ENCODE measurements around the gene CARS2.
"Not testable (repeated sequence)": the region's sequence is repeated elsewhere in the genome, so short reads cannot be mapped to it uniquely, and the experiment has no call there.

CARS2 gene

DNA sequence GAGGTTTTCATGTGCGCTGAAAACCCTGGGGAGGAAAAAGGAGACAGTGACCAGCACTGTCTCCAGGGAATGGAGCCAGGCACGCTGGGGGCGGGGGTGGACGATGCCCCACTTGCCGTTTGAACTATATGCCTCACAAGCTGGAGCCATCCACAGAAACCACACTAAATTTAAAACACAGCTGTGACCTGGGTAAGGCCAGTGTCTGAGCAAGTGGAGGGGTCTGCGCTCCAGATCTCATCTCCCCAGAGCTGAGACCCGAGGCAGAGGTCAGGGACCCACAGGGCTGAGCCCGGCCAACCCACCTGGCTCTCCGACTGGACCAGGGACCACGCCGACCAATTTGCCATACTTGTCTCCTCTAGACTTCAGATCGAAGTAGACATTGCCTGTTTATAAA lies 23.2 kb downstream of the CARS2 start:
- DNase-seq (ENCODE audit: low read depth), result no peak

DNA sequence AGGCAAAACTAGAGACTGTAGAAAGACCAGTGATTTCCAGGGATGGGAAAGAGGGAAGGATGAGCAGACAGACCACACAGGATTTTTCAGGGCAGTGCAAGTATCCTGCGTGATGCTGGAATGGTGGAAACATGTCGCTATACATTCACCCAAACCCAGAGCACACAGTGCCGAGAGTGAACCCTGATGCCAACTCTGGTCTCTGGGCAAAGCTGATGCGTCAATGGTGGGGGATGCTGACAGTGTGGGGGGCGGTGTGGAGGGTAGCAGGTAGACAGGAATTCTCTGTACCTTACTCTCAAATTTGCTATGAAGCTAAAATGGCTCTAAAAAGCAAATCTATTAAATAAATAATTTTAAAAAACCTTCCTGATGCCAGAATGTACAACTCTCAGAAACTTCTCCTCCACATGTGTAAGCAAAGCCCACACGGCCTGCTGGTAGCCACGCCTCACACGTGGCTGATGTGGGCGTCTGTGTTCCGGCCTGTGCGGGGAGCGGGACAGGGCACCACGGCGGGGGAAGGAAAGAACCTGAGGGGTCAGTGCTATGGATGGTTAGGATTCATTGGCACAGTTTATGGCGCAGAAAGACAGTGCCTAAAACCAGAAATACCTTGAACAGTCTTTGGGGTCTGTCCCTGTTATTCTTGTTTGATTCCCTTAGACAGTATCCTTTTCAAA lies 23.9 kb downstream of the CARS2 start:
- DNase-seq (ENCODE audit: low read depth), result no peak

DNA sequence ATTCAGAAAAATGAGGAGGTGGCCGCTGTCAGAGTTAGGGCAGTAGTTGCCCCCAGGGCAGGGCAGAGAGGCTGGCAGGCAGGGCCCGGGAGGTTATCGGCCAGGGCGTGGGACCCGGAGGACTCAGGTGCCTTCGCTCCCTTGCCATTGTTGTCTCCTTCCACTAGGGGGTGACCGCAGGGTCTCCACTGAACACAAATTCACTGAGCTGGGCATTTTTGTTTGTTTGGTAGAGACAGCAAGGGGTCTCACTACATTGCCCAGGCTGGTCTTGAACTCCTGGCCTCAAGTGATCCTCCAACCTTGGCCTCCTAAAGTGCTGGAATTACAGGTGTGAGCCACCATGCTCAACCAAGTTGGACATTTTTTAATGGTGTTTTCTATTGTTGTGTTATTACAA lies 25.1 kb downstream of the CARS2 start:
- no peak for DNase-seq (ENCODE audit: low read depth)

DNA sequence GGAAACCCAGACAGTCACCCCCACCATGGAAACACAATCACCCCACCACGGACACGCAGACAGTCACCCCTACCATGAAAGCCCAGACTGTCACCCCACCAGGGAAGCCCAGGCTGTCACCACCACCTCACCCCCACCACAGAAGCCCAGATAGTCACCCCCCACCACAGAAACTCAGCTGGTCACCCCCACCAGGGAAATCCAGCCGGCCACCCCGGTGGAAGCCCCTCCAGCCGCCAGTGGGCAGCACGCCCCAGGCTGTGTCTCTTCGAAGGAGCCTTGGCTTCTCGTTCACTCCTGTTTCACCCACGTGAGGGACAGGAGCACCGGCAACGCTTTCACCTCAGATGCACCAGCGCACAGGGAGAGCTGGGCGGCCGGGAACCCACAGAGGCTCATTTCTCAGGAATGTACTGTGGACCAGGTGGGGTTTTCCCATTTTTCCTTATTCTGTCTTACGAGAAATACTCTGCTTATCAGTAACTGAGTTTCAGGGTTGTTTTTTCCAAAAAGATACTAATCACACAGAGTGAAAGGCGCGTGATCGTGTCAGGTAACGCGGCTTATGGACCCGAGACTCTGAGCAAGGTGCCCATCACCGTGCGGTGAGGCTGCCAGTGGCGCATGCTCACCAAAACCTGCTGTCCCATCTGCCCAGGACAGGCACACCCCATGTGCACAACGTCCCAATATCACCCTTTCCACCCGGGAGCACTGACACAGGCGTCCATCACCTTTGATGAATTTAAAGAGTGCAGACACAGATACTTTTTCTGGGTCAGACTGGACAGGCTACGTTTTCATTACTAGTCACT lies 28.0 kb downstream of the CARS2 start:
- DNase-seq (ENCODE audit: low read depth), result no peak

DNA sequence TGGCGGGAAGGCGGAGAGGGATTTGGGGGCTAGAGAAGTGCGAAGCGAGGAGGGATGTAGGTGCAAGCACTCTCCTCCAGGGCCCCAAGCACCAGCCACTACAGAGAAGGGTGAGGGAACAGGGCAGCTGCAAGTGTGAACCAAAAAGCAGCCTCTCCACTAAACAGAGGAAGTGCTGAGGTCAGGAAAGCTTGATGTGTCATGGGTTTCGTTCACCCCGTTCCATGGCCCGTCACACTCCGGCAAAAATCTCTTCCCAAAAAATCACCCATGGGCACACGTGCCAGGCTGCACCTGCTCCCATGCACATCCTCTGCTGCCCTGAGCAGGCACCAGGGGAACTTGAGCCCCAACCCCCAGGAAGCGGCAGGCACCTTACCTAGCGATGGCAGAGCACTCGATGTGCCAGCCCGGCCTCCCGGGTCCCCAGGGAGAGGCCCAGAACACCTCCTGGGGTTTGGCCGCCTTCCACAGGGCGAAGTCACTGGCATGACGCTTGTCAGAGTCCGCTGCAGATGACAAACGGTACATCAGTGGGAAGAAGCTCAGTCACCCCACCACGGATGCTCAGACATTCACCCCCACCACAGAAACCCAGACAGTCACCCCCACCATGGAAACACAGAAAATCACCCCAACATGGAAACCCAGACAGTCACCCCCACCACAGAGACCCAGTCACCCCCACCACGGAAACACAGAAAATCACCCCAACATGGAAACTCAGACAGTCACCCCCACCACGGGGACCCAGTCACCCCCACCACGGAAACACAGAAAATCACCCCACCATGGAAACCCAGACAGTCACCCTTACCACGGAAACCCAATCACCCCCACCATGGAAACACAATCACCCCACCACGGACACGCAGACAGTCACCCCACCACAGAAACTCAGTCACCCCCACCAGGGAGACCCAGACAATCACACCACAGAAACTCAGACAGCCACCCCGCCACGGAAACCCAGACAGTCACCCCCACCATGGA lies 29.0 kb downstream of the CARS2 start:
- no peak for DNase-seq (ENCODE audit: low read depth)

DNA sequence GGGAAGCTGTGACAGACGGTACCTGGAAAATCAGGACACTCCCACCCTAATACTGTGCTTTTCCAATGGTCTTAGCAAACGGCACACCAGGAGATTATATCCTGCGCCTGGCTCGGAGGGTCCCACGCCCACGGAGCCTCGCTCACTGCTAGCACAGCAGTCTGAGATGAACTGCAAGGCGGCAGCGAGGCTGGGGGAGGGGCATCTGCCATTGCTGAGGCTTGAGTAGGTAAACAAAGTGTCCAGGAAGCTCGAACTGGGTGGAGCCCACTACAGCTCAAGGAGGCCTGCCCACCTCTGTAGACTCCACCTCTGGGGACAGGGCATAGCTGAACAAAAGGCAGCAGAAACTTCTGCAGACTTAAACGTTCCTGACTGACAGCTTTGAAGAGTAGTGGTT lies 36.1 kb downstream of the CARS2 start:
- DNase-seq (ENCODE audit: low read depth), result not testable (repeated sequence)

DNA sequence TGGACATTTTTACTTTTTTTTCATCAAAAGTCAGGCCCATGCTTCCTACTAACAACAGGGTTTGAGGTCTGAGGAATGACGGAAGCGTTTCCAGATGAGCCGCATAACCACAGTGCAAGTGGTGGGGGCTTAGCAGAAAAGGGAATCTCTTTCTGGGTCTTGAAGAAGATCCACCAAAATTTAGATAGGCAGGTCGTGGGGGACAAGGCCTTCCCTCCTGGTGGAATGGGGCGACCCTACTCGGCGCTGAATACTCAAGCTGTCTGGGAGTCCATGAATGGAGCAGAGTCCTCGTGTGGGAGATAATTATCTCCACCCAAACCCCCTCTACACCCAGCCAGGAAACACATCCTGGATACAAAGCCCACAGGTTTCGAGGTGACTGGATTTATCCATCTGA lies 36.9 kb downstream of the CARS2 start:
- DNase-seq (ENCODE audit: low read depth), result no peak

DNA sequence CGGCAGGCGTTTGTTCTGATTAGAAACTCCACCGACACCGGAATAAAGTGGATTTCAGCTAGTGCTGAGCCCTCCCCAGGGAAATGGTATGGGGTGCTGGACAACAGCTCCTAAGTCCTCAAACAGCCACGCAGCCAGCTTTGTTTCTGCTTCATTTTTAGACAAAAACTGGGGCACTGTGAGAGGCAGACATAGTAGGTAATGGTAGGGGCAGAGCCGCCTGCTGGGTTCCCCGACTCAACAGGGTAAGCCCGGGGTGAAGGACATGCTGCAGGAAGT lies 39.7 kb downstream of the CARS2 start:
- DNase-seq (ENCODE audit: low read depth), result no peak

DNA sequence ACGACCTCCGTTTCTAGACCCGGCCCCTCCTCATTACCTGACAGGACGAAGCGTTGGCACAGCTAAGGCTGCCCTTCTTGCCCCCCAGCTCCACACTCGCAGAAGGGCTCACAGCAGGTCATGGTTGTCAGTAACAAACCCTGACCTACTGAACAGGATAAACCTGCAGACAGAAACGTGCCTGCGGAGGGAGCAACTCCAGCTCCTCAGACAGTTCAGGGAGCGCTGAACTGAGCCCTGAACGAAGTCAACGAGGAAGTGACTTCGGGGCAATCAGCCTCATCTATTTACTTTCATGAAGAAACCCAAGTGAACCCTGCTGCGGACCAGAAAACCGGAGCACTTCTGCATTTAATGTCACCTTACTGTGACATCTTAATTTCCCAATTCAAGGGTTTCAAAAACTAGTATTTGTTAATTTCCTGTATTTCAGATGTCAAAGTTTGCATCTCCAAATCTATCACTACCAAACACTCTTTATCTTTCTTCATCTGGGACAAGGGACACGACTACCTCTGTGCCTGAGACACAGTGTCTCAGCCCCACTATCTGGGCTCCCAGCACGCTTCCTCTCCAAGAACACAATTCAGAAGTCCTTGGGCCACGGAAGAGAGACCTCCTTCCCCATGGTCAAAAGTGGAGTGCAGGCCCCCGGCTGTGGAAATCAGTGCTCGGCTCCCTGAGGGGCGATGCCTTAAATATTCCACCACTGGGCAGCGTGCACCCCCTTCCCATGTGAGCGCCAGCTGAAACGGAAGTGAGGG lies 40.2 kb downstream of the CARS2 start:
- DNase-seq (ENCODE audit: low read depth), result no peak

DNA sequence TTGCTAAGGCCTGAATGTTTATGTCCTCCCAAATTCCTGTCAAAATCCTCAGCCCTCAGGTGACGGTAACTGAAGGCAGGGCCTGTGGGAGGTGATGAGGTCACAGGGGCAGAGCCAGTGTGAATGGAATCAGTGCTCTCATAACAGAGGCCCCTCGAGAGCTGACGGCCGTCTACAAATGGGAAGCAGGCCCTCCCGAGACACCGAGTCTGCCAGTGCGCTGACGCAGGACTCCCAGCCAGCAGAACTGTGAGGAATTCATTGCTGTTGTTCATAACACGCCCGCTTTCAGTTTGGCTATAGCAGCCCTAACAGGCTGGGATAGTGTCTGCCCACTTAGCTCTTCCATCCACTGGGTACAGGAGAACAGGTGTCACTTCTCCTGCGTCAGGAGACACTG lies 41.2 kb downstream of the CARS2 start:
- DNase-seq (ENCODE audit: low read depth), result no peak

DNA sequence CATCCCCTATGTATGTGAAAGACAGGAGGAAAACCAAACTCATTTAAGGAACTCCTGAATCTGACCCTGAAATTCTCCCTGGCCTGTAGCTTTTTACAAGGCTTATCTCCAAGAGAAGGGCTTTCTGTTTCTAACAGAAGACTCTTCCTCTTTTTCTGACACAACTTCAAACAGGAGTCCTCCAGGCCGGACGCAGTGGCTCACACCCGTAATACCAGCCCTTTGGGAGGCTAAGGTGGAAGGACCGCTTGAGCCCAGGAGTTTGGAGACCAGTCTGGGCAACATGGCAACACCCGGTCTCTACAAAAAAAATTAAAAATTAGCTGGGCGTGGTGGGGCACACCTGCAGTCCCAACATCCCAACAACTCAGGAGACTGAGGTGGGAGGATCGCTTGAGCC lies 41.9 kb downstream of the CARS2 start:
- no peak for DNase-seq (ENCODE audit: low read depth)

DNA sequence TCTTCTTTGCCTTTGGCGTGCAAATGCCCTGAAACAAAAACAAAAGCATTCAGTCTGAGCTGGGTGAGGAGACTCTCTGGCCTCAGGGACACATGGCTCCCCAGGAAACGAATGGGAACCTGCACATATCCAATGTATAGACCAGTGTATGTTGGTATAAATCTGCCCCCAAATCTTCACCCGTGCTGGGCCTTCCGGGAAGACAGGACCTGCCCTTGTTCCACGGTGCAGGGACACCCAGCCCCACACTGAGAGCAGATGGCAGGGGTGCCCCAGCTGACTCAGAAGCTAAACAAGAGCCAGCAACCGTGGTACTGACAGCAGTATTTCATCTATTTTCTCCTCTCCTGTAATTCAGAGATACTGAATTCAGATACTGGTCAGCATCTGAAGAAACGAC lies 42.4 kb downstream of the CARS2 start:
- DNase-seq (ENCODE audit: low read depth), result no peak

DNA sequence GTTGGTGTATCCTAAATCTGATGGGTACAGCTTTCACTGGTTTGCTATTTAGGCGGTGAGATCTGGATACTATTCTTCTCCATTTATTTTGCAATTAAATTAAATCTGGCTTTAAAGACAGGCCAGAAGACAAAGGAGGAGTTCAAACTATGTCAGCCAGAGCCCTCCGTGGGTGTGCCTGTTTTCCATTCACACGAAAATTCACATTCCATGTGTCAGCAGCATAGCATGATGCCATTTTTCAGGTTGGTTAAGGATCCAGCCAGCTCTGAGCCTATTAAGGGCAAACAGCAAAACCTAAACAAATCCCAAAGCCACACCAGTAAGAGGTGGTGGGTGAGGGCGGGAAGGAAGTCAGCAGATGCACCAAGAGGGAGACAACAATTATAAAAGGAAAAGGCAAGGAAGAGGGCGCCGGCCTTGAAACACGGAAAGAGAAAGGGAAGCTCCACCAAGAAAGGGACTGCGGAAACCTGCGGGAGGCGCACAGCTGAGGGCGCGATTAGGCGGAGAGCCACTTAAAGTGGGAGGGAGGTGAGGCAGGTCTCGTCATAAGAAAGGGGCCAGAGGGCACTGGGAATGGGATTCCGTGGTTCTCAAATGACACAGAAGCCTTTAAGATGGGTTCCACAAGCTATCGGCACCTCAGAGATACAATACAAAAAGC lies 43.0 kb downstream of the CARS2 start:
- no peak for DNase-seq (ENCODE audit: low read depth)

DNA sequence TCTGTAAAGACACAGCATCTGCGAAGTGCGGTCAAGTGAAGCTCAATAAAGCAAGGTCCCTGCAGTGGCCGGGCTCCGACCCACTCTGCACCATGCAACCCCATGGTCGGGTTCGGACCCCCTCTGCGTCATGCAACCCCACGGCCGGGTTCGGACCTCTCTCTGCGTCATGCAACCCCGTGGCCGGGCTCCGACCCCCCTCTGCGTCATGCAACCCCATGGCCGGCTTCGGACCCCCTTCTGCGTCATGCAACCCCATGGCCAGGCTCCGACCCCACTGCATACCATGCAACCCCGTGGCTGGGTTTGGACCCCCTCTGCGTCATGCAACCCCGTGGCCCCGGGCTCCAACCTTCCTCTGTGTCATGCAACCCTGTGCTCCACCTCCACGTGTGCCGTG lies 43.8 kb downstream of the CARS2 start:
- no peak for DNase-seq (ENCODE audit: low read depth)

DNA sequence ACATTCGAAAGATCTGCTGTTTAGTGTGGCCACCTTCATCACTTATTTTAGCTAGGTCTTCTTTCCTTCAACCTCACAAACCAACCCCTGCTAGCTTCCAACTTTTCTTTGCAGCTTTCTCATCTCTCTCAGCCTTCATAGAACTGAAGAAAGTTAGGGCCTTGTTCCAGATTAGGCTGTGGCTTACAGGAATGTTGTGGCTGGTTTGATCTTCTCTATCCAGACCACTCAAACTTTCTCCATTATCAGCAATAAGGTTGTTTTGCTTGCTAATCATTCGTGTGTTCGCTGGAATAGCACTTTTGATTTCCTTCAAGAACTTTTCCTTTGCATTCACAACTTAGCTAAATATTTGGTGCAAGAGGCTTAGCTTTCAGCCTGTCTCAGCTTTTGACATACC lies 44.7 kb downstream of the CARS2 start:
- DNase-seq (ENCODE audit: low read depth), result no peak

DNA sequence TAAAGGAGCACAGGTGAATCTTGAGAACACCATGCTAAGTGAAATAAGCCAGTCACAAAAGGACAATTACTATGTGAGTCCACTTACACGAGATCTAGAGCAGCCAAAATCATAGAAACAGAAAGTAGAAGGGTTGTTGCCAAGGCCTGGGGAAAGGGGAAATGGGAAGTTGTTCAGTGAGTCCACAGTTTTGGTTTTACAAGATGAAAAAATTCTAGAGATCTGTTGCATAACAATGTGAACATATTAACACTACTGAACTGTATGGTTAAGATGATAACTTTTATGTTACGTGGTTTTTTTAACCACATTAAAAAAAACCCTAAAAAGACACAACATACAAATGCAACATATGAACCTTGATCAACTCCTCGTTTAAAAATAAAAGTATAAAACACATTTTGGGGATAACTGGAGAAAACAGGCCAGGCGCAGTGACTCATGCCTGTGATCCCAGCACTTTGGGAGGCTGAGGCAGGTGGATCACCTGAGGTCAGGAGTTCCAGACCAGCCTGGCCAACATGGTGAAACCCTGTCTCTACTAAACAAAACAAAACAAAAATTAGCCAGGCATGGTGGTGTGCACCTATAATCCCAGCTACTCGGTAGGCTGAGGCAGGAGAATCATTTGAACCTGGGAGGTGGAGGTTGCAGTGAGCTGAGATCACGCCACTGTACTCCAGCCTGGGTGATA lies 47.6 kb downstream of the CARS2 start:
- not testable (repeated sequence) for DNase-seq (ENCODE audit: low read depth)

DNA sequence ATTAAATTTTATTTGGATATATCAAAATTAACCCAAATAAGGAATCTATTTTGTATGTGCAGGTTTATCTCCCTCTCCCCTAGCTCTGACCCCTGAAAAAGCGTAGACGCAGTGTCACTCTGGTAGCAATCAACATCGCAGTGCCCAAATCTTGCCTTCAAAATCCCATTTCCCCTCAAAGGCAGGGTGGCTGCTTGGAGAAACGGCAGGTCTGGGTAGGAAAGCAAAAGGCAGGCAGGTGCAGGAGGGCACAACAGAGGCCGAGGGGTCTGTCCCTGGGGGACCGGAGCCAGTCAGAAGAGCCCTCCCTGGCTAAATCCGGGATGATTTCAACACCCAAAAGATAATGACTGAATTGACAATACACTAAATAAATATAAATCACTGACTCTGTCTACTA lies 48.7 kb downstream of the CARS2 start:
- no peak for DNase-seq (ENCODE audit: low read depth)

DNA sequence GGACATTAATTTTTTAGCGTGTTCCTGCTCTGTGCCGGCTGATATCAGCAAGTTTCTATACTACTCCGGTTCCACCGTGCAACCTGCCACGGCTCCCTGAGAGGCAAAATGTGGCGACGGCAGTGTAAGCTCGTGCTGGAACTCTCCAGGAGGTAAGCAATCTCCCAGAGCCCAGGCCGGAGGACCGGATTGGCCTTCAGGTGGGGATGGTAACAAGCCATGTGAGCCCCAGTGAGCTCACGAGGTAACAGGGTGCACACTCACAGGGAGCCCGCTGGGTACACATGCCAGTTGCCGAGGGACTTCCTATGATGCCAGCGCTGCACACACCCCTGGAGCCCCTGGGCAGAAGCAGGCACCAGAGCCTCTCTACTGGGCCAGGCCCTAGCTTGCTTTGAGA lies 52.1 kb downstream of the CARS2 start:
- no peak for DNase-seq (ENCODE audit: low read depth)

DNA sequence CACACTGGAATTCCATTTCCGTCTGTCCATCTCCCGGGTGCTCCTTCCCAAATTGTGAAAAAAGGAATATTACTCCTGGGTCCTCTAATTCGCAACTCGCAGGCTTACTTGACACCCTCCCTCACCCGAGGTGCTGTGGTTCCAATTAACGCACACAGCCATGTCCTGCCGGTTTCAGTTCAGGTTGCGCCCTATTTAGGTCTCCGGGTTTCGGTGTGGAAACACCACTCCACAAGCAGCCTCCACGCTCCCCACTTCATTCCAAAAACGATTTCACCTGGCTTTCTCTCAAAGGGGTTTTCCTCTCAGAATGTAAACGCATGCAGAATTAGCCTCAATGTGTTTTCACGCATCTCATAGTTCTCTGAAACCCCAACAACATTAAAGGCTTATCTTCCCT lies 52.6 kb downstream of the CARS2 start:
- DNase-seq (ENCODE audit: low read depth), result no peak

DNA sequence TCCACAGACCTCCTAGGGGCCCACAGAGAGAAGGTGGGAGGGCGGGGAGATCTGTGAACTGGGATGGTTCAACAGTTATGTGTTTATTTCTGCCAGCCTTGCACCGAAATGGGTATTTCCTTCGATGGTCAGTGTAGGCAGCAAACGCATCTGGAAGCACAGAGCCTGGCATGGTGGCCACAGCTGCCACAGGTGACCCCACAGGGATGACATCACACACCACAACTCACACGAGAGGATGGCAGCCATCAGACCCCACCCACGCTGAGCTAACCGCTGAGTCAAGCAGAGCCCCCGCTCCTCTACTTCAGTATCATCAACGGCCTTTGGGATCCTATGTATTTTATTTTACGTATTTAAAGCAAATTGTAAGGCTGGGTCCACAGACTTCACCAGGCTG lies 53.2 kb downstream of the CARS2 start:
- DNase-seq (ENCODE audit: low read depth), result no peak

DNA sequence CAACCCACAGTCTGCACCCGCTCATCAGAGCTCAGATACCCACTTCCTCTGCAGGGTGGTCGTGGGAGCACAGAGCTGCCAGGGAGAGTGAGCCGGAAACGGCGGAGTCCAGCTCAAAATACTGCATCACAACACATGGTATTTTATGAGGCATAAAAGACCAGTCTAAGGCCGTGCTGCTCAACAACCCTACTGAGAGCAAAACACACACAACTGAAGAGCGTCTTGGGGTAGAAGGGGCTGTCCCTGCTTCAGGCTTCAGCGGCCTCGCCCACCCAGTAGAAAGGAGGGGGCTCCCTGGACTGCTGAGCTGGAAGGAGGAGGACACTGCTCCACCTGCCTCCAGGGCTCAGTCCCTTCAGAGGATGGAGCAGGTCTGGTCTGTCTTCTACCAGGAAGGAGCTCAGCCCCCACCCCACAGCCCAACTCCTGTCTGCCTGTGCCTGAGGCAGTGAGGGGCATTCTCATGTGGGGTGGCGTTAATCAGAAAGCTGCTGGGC lies 53.6 kb downstream of the CARS2 start:
- DNase-seq (ENCODE audit: low read depth), result no peak

All from stimulated activated CD8-positive, alpha-beta memory T cell treated with anti-CD3 and anti-CD28 coated beads, Interleukin-12 subunit alpha, Interleukin-12 subunit beta, amount 100 ng/mL, for 1 hour (primary cell).